ENCODE results near the gene FZD7. TPM values are rescaled to one million over a fixed set of nuclear protein-coding genes. Genes with fewer than 3 reads are reported as not detected.

FZD7 gene
- total RNA-seq, 3 donors from 2014 or later: 4.8 to 84.3 (median 5.9) TPM

GRCh38 chr2:202051499-202052161 is 18.0 kb downstream of the FZD7 start:
- Histone ChIP-seq H3K36me3 (ENCODE audit: low read depth) (no peaks in the 10 kb centered on the region), H3K9me3 (no peaks in the 10 kb centered on the region), H3K4me1 (ENCODE audit: low read depth) (no peaks in the 10 kb centered on the region), H3K4me3 (no peak overlapping the region)
- no peak for TF ChIP-seq CTCF (IDR thresholded peaks at IDR 0.05)
- ATAC-seq (no peak), DNase-seq (no peak)
- intact Hi-C loops (cut with DNase I, micrococcal nuclease): no loop called here

- ATAC-seq (no peak), DNase-seq (no peak)
- H3K9me3 ChIP-seq: no peaks in the 10 kb centered on the region
- H3K36me3 ChIP-seq (ENCODE audit: low read depth): no peaks in the 10 kb centered on the region
- H3K4me3 ChIP-seq: no peak overlapping the region
- TF ChIP-seq CTCF (IDR thresholded peaks at IDR 0.05): no peak
- intact Hi-C loops (cut with DNase I, micrococcal nuclease): no loop called here
- H3K4me1 ChIP-seq (ENCODE audit: low read depth): no peaks in the 10 kb centered on the region
Observed at GRCh38 chr2:202052235-202052634, 18.6 kb downstream of the FZD7 start.

- intact Hi-C loops (cut with DNase I, micrococcal nuclease): no loop called here
- no peaks in the 10 kb centered on the region for H3K9me3 ChIP-seq
- no peaks in the 10 kb centered on the region for H3K4me1 ChIP-seq (ENCODE audit: low read depth)
- no peak for TF ChIP-seq CTCF (IDR thresholded peaks at IDR 0.05)
- ATAC-seq (no peak), DNase-seq (no peak)
- no peaks in the 10 kb centered on the region for H3K36me3 ChIP-seq (ENCODE audit: low read depth)
- H3K4me3 ChIP-seq: no peak overlapping the region
Observed at GRCh38 chr2:202054679-202055078, 21.0 kb downstream of the FZD7 start.

GRCh38 chr2:202056611-202057010 is 23.0 kb downstream of the FZD7 start:
- ATAC-seq (no peak), DNase-seq (no peak)
- H3K9me3 ChIP-seq: no peaks in the 10 kb centered on the region
- no peaks in the 10 kb centered on the region for H3K4me1 ChIP-seq (ENCODE audit: low read depth)
- TF ChIP-seq CTCF (IDR thresholded peaks at IDR 0.05): no peak
- H3K36me3 ChIP-seq (ENCODE audit: low read depth): no peaks in the 10 kb centered on the region
- intact Hi-C loops (cut with DNase I, micrococcal nuclease): no loop called here
- H3K4me3 ChIP-seq: no peak overlapping the region

- no peak for ATAC-seq
- no peaks in the 10 kb centered on the region for H3K9me3 ChIP-seq
- H3K36me3 ChIP-seq (ENCODE audit: low read depth): no peaks in the 10 kb centered on the region
- no peak overlapping the region for H3K4me3 ChIP-seq
- intact Hi-C loops (cut with DNase I, micrococcal nuclease): no loop called here
- DNase-seq: no peak
- H3K4me1 ChIP-seq (ENCODE audit: low read depth): no peaks in the 10 kb centered on the region
- no peak for TF ChIP-seq CTCF (IDR thresholded peaks at IDR 0.05)
Observed at GRCh38 chr2:202060218-202060617, 26.6 kb downstream of the FZD7 start.

- Histone ChIP-seq H3K4me3 (no peak overlapping the region), H3K9me3 (no peaks in the 10 kb centered on the region), H3K36me3 (ENCODE audit: low read depth) (no peaks in the 10 kb centered on the region), H3K4me1 (ENCODE audit: low read depth) (no peaks in the 10 kb centered on the region)
- DNase-seq (no peak), ATAC-seq (no peak)
- intact Hi-C loops (cut with DNase I, micrococcal nuclease): no loop called here
- TF ChIP-seq CTCF (IDR thresholded peaks at IDR 0.05): no peak
Observed at GRCh38 chr2:202061695-202062094, 28.0 kb downstream of the FZD7 start.
